GM10266 (cell line): ENCODE data around the gene RIMS1.

ENCODE experiments used
- DNase-seq: peaks from one replicate; pipeline ENCODE4 v3.0.0; 2012; ENCODE audit errors: extremely low spot score
- TF ChIP-seq, protein P1 (sequence below): IDR thresholded peaks from 2 replicates; pipeline ENCODE4 v1.5.1; 2012; ENCODE audit warnings: mild to moderate bottlenecking, low read depth; ENCODE audit not compliant: control insufficient read depth, insufficient read depth; ENCODE audit errors: missing control alignments

RIMS1 gene

DNA sequence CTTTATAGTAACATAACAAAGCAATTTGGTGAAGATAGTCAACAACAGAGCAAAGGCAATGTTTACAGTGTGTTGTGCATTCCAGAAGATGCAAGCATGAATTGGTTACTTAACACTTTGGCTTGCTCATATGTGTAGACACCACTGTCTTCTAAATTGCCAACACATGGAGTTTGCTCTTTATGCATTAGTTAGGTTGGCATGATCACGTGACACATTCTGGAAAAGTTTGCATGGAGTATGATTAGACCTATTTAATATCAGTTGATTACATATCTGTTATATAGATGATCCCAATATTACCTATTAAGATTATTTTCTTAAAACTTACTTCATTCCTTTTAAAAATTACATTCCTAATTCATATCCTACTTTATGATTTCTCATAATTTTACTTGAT lies 197.6 kb downstream of the RIMS1 start:
- no peak for DNase-seq
- TF ChIP-seq, protein P1, sequence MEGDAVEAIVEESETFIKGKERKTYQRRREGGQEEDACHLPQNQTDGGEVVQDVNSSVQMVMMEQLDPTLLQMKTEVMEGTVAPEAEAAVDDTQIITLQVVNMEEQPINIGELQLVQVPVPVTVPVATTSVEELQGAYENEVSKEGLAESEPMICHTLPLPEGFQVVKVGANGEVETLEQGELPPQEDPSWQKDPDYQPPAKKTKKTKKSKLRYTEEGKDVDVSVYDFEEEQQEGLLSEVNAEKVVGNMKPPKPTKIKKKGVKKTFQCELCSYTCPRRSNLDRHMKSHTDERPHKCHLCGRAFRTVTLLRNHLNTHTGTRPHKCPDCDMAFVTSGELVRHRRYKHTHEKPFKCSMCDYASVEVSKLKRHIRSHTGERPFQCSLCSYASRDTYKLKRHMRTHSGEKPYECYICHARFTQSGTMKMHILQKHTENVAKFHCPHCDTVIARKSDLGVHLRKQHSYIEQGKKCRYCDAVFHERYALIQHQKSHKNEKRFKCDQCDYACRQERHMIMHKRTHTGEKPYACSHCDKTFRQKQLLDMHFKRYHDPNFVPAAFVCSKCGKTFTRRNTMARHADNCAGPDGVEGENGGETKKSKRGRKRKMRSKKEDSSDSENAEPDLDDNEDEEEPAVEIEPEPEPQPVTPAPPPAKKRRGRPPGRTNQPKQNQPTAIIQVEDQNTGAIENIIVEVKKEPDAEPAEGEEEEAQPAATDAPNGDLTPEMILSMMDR, result no peak

DNA sequence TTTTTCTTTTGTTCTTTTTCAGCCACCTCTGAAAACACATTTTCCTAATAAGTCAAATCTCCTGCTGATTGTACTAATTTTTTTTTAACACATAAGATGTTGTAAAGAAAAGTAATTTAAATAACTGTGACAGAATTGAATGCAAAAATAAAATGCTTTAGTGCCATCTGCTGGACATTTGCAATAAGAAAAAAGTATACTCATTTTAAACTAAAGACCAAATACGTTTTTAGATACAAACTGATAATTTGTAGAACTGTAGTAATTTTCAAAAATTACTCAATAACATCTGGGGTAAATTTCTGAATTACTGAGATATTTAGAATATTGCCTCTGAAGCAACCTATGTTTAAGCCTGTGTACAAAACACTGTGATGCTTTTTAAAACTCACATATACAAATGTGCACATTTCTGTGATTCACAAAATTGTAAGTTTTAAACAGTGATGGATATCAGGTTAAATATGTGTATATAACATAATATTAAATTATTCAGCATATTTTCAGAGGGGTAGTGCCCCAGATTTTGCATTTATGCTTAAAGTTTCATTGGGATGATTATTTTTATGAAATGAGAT lies 198.7 kb downstream of the RIMS1 start:
- DNase-seq, result peak; percentile 5

DNA sequence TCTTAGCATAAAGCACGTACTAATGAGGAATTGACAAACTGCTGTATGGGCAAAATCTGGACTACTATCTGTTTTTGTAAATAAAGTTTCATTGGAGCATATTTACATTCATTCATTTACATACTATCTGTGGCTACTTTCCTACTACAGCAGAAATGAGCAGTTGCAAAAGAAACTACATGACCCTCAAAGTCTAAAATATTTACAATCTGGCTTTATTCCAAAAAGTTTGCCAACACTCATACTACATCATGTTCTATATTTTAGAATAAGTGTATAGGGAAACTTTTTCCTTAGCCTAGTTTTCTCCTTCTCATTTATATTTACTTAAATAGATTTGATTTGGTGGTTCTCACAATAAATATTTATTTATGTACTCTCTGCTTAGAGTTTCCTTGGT lies 208.2 kb downstream of the RIMS1 start:
- TF ChIP-seq, protein P1, result no peak
- DNase-seq, result no peak

More for the DNA sequence above, 198.7 kb downstream of the RIMS1 start:
- TF ChIP-seq, protein P1, result peak; percentile 33

DNA sequence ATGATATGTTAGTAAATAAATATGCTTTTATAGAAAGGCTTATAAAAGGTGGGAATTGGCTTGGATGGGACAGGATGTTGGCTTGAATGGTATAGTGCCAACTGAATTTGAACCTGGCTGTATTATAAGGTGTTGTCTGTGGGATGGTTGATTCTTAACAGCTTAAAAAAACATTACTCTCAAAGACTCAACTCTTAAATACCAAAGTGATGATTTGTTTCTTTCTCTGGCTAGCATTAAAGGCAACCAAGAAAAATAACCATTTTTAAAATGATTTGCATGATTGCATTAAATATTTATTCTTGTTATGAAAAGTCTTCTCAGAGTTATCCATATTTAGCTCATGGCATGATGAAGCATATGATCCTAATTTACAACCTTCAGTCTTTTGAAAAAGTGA lies 216.2 kb downstream of the RIMS1 start:
- TF ChIP-seq, protein P1, result no peak
- DNase-seq, result no peak

DNA sequence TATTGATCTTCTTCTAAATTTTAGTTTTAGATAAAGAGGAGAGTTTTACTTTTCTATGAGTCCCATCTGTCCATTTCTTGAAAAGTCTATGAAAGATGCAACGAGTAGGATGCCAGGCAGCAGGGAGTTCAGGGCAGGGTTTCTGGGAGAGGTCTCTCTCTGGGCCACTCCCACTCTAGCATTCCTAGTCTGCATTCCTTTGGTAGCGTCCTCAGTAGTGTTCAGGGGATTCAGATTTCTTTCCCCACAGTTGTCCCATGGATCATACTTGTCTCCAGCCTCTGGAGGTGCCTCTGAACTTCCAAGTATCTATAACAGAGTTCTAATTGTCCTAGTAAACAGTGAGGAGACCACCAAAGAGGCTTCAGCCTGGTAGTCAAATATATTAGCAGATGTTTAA lies 225.3 kb downstream of the RIMS1 start:
- TF ChIP-seq, protein P1, result no peak
- DNase-seq, result no peak

DNA sequence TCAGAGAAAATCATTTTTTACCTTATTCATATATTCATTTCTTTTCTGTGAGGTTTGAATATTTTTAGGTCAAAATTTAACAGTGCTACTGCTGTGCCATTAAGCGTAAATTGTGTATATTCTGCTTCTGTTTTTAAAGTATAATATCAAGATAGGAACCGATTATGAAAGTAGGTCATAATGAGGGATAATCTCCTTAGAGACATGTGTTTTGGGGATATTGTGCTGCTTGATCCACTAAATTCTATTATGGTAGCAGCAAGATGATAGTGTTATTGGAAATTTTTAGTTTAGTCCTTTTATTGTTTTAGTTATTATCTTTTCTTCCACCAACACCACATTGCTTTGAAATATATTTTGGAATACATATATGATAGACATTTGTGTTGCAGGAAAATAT lies 244.0 kb downstream of the RIMS1 start:
- TF ChIP-seq, protein P1, result no peak
- no peak for DNase-seq

DNA sequence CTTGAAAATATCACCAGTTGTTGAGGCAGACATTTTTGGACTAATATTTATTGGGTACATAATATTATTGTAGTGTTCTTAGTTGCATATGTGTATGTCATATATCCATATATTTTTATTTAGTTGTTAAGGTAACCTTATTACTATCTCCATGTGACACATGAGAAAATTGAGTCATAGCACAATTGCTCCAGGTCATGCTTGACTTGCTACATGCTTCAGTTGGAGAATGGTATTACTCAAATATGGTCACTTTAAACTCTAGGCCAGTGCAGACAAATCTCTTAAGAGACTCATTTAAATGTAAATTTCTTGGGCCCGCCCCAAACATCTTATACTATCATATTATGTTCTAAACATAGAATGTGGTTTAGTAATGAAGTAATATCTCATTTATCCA lies 246.1 kb downstream of the RIMS1 start:
- DNase-seq, result no peak
- TF ChIP-seq, protein P1, result no peak
